Suprapubic skin (tissue), 4 donors: ENCODE measurements around the gene SIT1. TPM values are rescaled to one million over a fixed set of nuclear protein-coding genes. Genes with fewer than 3 reads are reported as not detected.

Experiments
- DNase-seq, 2 donors: peaks; one replicate each; pipeline ENCODE4 v3.0.0-alpha.2; 2019; ENCODE audit warnings: low spot score in 2 of 2
- H3K27ac ChIP-seq: fragments of 200-600 bp; sonication (generic); one replicate; pipeline ENCODE4 v1.5.1; 2019
- H3K27me3 ChIP-seq: fragments of 200-600 bp; sonication (generic); one replicate; pipeline ENCODE4 v1.5.1; 2019
- H3K36me3 ChIP-seq: fragments of 200-600 bp; sonication (generic); one replicate; pipeline ENCODE4 v1.5.1; 2019
- H3K4me1 ChIP-seq: fragments of 200-600 bp; sonication (generic); one replicate; pipeline ENCODE4 v1.5.1; 2019
- H3K4me3 ChIP-seq: fragments of 200-600 bp; sonication (generic); one replicate; pipeline ENCODE4 v1.5.1; 2019; ENCODE audit warnings: mild to moderate bottlenecking
- H3K9me3 ChIP-seq: fragments of 200-600 bp; sonication (generic); one replicate; pipeline ENCODE4 v1.5.1; 2019
- CTCF ChIP-seq, 2 donors: fragments of 200-600 bp in 1 of 2; fragments of 450-650 bp in 1 of 2; sonication (generic) in 1 of 2; IDR thresholded peaks; one replicate each; pipeline ENCODE4 v1.5.1; 2016 to 2019; ENCODE audit warnings: antibody characterized with exemption in 2 of 2, mild to moderate bottlenecking in 1 of 2, moderate library complexity in 1 of 2
- EP300 ChIP-seq: sonication (generic); formaldehyde crosslinking; IDR thresholded peaks from one replicate; pipeline ENCODE4 v1.6.1; 2017; ENCODE audit warnings: antibody characterized with exemption
- POLR2A ChIP-seq, 2 donors: fragments of 450-650 bp; IDR thresholded peaks; one replicate each; pipeline ENCODE4 v1.6.1; 2017; ENCODE audit warnings: antibody characterized with exemption in 2 of 2, mild to moderate bottlenecking in 2 of 2, moderate library complexity in 2 of 2
- POLR2AphosphoS5 ChIP-seq, 3 donors: sonication (generic); formaldehyde crosslinking; IDR thresholded peaks; one replicate each; pipeline ENCODE4 v1.6.1; 2017; ENCODE audit warnings: antibody characterized with exemption in 3 of 3
- WGBS: methylation state at CpG from one replicate; pipeline ENCODE4 v1.1.5; 2018; 5-methylcytosine and 5-hydroxymethylcytosine counted together
- total RNA-seq, 4 donors: library from RNA; depleted of rRNA; stranded (reverse); fragments of >200 nt; gene quantifications; one replicate each; pipeline ENCODE4 v1.1.0, GENCODE V29; 2016

SIT1 gene
- total RNA-seq, 4 donors from 2014 or later: 2.9 TPM; not detected in 3

GRCh38 chr9:35609001-35609819 is 41.5 kb downstream of the SIT1 start:
- 57% methylated on average over 10 of the region's 31 CpGs for WGBS
- no peak overlapping the region for H3K27ac ChIP-seq
- H3K4me1 ChIP-seq: peaks cover 25% of the 10 kb centered on the region
- no peak for TF ChIP-seq CTCF (IDR thresholded peaks at IDR 0.05)
- no peak for TF ChIP-seq POLR2AphosphoS5 (IDR thresholded peaks at IDR 0.05)
- no peaks in the 10 kb centered on the region for H3K27me3 ChIP-seq
- no peak for DNase-seq
- no peak overlapping the region for H3K4me3 ChIP-seq
- H3K9me3 ChIP-seq: no peaks in the 10 kb centered on the region
- H3K36me3 ChIP-seq: peaks cover 30% of the 10 kb centered on the region

GRCh38 chr9:35608221-35608620 is 42.5 kb downstream of the SIT1 start:
- no peak for TF ChIP-seq EP300
- no peak for TF ChIP-seq POLR2AphosphoS5 (IDR thresholded peaks at IDR 0.05)
- no peak for TF ChIP-seq POLR2A (IDR thresholded peaks at IDR 0.05)
- TF ChIP-seq CTCF (IDR thresholded peaks at IDR 0.05): no peak
- Histone ChIP-seq H3K4me1 (peaks cover 32% of the 10 kb centered on the region), H3K9me3 (no peaks in the 10 kb centered on the region), H3K36me3 (peaks cover 30% of the 10 kb centered on the region), H3K4me3 (no peak overlapping the region), H3K27ac (no peak overlapping the region), H3K27me3 (no peaks in the 10 kb centered on the region)
- DNase-seq: no peak
- WGBS: 91% methylated on average over 7 of the region's 7 CpGs

- WGBS: 87% methylated on average over 7 of the region's 7 CpGs
- Histone ChIP-seq H3K9me3 (no peaks in the 10 kb centered on the region), H3K4me1 (peaks cover 37% of the 10 kb centered on the region), H3K4me3 (no peak overlapping the region), H3K27ac (no peak overlapping the region), H3K36me3 (peaks cover 30% of the 10 kb centered on the region), H3K27me3 (no peaks in the 10 kb centered on the region)
- no peak for TF ChIP-seq CTCF (IDR thresholded peaks at IDR 0.05)
- no peak for TF ChIP-seq EP300
- TF ChIP-seq POLR2A (IDR thresholded peaks at IDR 0.05): no peak
- TF ChIP-seq POLR2AphosphoS5 (IDR thresholded peaks at IDR 0.05): no peak
- no peak for DNase-seq
Measured at GRCh38 chr9:35606726-35607125, 44.0 kb downstream of the SIT1 start.

GRCh38 chr9:35606138-35606504 is 44.6 kb downstream of the SIT1 start:
- H3K27me3 ChIP-seq: no peaks in the 10 kb centered on the region
- peak overlapping the region; percentile 91 for H3K4me3 ChIP-seq
- TF ChIP-seq POLR2AphosphoS5 (IDR thresholded peaks at IDR 0.05) (no peak), EP300 (no peak), POLR2A (IDR thresholded peaks at IDR 0.05) (no peak), CTCF (IDR thresholded peaks at IDR 0.05) (no peak)
- whole genome bisulfite sequencing: 4% methylated on average over 5 of the region's 5 CpGs
- H3K9me3 ChIP-seq: no peaks in the 10 kb centered on the region
- peaks cover 30% of the 10 kb centered on the region for H3K36me3 ChIP-seq
- DNase-seq: no peak
- peak overlapping the region; percentile 95 for H3K27ac ChIP-seq
- H3K4me1 ChIP-seq: peaks cover 37% of the 10 kb centered on the region

- H3K27me3 ChIP-seq: no peaks in the 10 kb centered on the region
- whole genome bisulfite sequencing: 0% methylated on average over 5 of the region's 76 CpGs
- peak overlapping the region; percentile 91 for H3K4me3 ChIP-seq
- peak in 1 of 2 donors; percentile 81 for DNase-seq
- H3K27ac ChIP-seq: peak overlapping the region; percentile 95
- H3K9me3 ChIP-seq: no peaks in the 10 kb centered on the region
- H3K4me1 ChIP-seq: peaks cover 37% of the 10 kb centered on the region
- TF ChIP-seq EP300 (no peak), POLR2AphosphoS5 (IDR thresholded peaks at IDR 0.05) (no peak), POLR2A (IDR thresholded peaks at IDR 0.05) (no peak), CTCF (IDR thresholded peaks at IDR 0.05) (no peak)
- peaks cover 30% of the 10 kb centered on the region for H3K36me3 ChIP-seq
Measured at GRCh38 chr9:35605351-35606137, 45.2 kb downstream of the SIT1 start.
